ENCODE results near the gene FAM124A. TPM values are rescaled to one million over a fixed set of nuclear protein-coding genes. Genes with fewer than 3 reads are reported as not detected.

The FAM124A gene
- total RNA-seq, 4 donors from 2014 or later: 0.91 to 4.1 (median 2.8) TPM

GRCh38 chr13:51269039-51269438 lies 46.8 kb downstream of the FAM124A start:
- no peak for TF ChIP-seq POLR2AphosphoS5 (IDR thresholded peaks at IDR 0.05)
- no peak for TF ChIP-seq EP300 (IDR thresholded peaks at IDR 0.05)
- TF ChIP-seq CTCF (IDR thresholded peaks at IDR 0.05): no peak
- no peak for TF ChIP-seq POLR2A (IDR thresholded peaks at IDR 0.05)
- no peak overlapping the region for H3K27ac ChIP-seq

GRCh38 chr13:51270623-51271415 lies 48.6 kb downstream of the FAM124A start:
- TF ChIP-seq POLR2AphosphoS5 (IDR thresholded peaks at IDR 0.05): no peak
- no peak for TF ChIP-seq CTCF (IDR thresholded peaks at IDR 0.05)
- no peak for TF ChIP-seq POLR2A (IDR thresholded peaks at IDR 0.05)
- TF ChIP-seq EP300 (IDR thresholded peaks at IDR 0.05): no peak
- no peaks in the 10 kb centered on the region for H3K9me3 ChIP-seq
- WGBS: 76% methylated on average over 7 of the region's 7 CpGs
- no peak overlapping the region for H3K4me3 ChIP-seq
- H3K4me1 ChIP-seq: no peaks in the 10 kb centered on the region
- DNase-seq (ENCODE audit: low spot score in 2 of 2): no peak
- H3K36me3 ChIP-seq: no peaks in the 10 kb centered on the region
- no peaks in the 10 kb centered on the region for H3K27me3 ChIP-seq
- H3K27ac ChIP-seq: no peak overlapping the region

More at GRCh38 chr13:51269039-51269438, 46.8 kb downstream of the FAM124A start:
- Histone ChIP-seq H3K36me3 (no peaks in the 10 kb centered on the region), H3K9me3 (no peaks in the 10 kb centered on the region), H3K27me3 (no peaks in the 10 kb centered on the region), H3K4me1 (no peaks in the 10 kb centered on the region), H3K4me3 (no peak overlapping the region)
- no peak for DNase-seq (ENCODE audit: low spot score in 2 of 2)

GRCh38 chr13:51271528-51272085 lies 49.4 kb downstream of the FAM124A start:
- no peak for TF ChIP-seq CTCF (IDR thresholded peaks at IDR 0.05)
- no peak for TF ChIP-seq POLR2A (IDR thresholded peaks at IDR 0.05)
- TF ChIP-seq EP300 (IDR thresholded peaks at IDR 0.05): no peak
- no peak for TF ChIP-seq POLR2AphosphoS5 (IDR thresholded peaks at IDR 0.05)
- WGBS: 72% methylated on average over 10 of the region's 10 CpGs
- Histone ChIP-seq H3K9me3 (no peaks in the 10 kb centered on the region), H3K4me1 (no peaks in the 10 kb centered on the region), H3K27me3 (no peaks in the 10 kb centered on the region), H3K27ac (no peak overlapping the region), H3K4me3 (no peak overlapping the region), H3K36me3 (no peaks in the 10 kb centered on the region)
- no peak for DNase-seq (ENCODE audit: low spot score in 2 of 2)

GRCh38 chr13:51275101-51275500 lies 52.9 kb downstream of the FAM124A start:
- no peaks in the 10 kb centered on the region for H3K4me1 ChIP-seq
- H3K36me3 ChIP-seq: no peaks in the 10 kb centered on the region
- TF ChIP-seq POLR2AphosphoS5 (IDR thresholded peaks at IDR 0.05) (no peak), EP300 (IDR thresholded peaks at IDR 0.05) (no peak), CTCF (IDR thresholded peaks at IDR 0.05) (no peak), POLR2A (IDR thresholded peaks at IDR 0.05) (no peak)
- 85% methylated on average over 2 of the region's 2 CpGs for WGBS
- H3K27me3 ChIP-seq: no peaks in the 10 kb centered on the region
- H3K9me3 ChIP-seq: no peaks in the 10 kb centered on the region
- no peak overlapping the region for H3K27ac ChIP-seq
- DNase-seq (ENCODE audit: low spot score in 2 of 2): no peak
- H3K4me3 ChIP-seq: no peak overlapping the region

GRCh38 chr13:51276636-51277035 lies 54.4 kb downstream of the FAM124A start:
- Histone ChIP-seq H3K9me3 (no peaks in the 10 kb centered on the region), H3K4me1 (no peaks in the 10 kb centered on the region), H3K27me3 (no peaks in the 10 kb centered on the region), H3K36me3 (no peaks in the 10 kb centered on the region), H3K27ac (no peak overlapping the region), H3K4me3 (no peak overlapping the region)
- DNase-seq (ENCODE audit: low spot score in 2 of 2): no peak
- TF ChIP-seq CTCF (IDR thresholded peaks at IDR 0.05) (no peak), POLR2AphosphoS5 (IDR thresholded peaks at IDR 0.05) (no peak), EP300 (IDR thresholded peaks at IDR 0.05) (no peak), POLR2A (IDR thresholded peaks at IDR 0.05) (no peak)
- WGBS: 58% methylated on average over 4 of the region's 4 CpGs
